HG02571 (cell line): ENCODE measurements around the gene APIP.

Experiments
- ATAC-seq: cut with Tn5 transposase; IDR thresholded peaks from one replicate; pipeline ENCODE4 v1.9.1; 2021; ENCODE audit warnings: mild to moderate bottlenecking, moderate library complexity; ENCODE audit not compliant: unreplicated experiment

The APIP gene, protein sequence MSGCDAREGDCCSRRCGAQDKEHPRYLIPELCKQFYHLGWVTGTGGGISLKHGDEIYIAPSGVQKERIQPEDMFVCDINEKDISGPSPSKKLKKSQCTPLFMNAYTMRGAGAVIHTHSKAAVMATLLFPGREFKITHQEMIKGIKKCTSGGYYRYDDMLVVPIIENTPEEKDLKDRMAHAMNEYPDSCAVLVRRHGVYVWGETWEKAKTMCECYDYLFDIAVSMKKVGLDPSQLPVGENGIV

DNA sequence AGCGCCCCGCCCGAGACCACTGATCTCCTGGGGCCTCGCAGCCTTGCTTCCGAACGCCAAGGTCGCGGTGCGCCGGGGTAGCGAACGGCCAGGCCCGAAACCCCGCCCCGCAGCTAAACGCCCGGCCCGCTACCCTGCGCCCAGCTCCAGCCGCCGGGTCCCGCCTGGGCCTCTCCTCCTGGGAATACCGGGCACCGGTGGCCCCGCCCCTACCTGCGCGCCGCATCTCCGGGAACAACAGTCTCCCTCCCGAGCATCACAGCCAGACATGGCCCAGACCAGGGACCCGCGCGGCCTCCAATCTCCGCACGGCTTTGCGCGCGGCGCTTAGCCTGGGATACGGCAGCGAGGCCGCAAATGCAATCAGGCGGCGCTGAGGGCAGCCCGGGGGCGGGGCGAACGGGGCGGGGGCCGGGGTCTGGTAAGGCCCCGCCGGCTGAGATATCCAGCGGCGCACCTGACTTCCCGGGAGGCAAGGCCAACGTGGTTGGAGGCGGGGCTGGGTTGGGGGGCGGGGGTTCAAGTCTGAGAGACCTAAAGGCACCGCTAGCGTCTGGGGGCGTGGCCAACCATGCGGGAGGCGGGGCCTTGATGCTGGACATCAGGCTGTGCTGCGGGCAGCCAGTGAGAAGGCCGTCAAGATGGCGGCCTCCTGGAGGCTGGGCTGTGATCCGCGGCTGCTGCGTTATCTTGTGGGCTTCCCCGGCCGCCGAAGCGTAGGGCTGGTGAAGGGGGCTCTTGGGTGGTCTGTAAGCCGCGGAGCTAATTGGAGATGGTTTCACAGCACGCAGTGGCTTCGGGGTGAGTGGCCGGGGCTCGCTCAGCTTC is at the start of gene APIP, which contains the start of gene PDHX:
Gene APIP (minus strand): TSS at position 365 of the 828 bp plus-strand sequence. CDS start 95 bp downstream, at position 270.
Gene PDHX (plus strand): TSS at position 604 of the 828 bp plus-strand sequence. CDS start 38 bp downstream, at position 642.
- ATAC-seq: peak; percentile 91

DNA sequence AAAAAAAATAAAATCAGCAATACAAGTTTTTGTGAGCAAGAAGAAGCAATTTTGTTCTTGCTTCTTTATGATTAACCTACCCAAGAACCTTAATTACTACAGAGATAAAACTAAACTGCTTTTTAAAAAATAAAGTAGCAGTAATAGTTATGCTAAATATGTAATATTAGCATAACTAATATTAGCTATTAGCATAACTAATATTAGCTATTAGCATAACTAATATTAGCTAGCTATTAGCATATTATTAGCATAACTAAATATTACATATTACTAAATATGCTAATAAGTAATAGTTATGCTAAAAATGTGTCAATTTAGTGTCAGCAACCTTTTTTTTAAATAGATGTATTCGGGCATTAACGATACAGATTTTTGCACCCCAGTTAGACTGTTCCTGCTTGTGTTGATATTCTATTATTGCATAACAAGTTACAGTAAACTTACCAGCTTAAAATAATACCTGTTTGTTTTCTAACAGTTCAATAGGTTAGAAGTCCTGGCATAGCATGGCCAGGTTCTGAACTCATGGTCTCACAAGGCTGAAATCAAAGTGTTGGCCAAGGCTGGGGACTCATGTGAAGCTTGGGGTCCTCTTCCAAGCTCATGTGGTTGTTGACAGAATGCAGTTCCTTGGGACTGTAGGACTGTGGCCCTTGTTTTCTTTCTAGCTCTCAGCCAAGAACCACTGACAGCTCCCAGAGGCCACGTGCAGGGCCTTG is 48.6 kb upstream of the APIP start:
- no peak for ATAC-seq

- ATAC-seq: no peak
Observed at GRCh38 chr11:34963351-34963750, 47.2 kb upstream of the APIP start.

DNA sequence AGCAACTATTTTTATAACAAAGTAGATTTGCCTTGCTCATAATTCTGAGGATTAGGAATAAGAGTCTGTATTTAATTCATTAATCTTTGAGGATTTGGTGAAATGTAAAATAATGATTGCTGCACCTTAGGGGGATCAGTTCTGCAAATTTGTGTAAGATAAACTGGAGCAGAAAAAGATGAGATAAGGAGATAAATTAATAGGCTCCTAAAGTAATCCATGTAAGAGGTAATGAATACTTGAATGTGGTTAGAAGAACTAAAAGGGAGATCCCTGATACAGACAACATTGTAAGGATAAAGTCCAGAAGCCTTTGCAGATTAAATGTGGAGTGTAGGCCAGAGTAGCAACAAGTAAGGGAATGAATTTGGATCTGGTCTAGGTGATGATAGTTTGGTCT is 45.9 kb upstream of the APIP start:
- ATAC-seq: no peak

DNA sequence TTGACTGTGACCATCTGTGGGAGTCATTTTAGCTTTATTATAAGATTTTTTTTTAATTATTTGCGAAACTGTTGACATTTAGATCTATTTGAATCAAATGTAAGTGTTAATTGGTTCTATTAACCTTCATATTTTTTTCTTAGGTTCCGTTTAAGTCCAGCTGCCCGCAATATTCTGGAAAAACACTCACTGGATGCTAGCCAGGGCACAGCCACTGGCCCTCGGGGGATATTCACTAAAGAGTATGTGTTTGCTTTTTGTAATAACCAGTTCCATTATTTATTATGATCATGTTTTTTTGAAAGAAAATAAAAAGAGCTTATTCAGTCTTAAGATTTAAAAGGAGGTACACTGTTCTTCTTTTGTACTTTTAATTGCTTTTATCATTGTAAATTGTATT is 44.1 kb upstream of the APIP start:
- ATAC-seq: no peak

GRCh38 chr11:34959770-34960169 is 43.6 kb upstream of the APIP start:
- ATAC-seq: no peak

DNA sequence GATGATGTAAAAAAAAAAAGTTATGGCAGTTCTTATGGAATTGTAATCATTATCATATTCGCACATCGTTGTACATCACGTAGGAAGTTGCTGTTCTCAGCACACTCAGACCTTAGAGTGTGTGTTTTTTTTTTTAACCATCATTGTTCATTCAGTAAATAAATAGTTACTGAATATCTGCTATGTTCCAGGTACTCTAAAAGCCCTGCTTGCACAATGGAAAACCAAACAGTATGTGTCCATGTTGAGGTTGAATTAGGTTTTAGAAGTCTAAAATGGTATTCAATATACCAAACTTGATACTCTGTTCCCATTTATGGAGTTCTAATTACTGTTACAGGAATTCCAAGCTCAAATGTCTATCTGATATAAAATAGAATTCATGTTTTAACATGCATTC is 41.4 kb upstream of the APIP start:
- ATAC-seq: no peak

GRCh38 chr11:34957206-34957605 is 41.0 kb upstream of the APIP start:
- ATAC-seq: no peak

- ATAC-seq: no peak
Observed at GRCh38 chr11:34953955-34954354, 37.8 kb upstream of the APIP start.

GRCh38 chr11:34948696-34949095 is 32.5 kb upstream of the APIP start:
- ATAC-seq: no peak

DNA sequence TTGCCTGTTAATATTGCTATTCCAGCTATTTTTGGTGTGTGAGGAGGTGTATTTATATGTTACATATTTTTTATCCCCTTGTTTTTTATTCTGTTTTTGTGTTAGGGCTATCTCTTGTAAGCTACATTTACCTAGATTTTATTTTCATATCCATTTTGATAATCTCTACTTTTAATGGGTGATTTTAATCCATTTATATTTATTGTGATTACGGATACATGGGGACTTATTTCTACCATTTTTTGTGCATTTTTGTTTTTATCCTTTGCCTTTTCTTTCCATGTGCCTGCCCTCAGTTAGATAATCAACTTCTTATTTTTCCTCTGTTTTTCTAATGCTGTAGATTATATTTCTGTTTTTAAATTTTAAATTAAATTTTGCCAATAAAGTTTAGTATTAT is 28.5 kb upstream of the APIP start:
- ATAC-seq: no peak

DNA sequence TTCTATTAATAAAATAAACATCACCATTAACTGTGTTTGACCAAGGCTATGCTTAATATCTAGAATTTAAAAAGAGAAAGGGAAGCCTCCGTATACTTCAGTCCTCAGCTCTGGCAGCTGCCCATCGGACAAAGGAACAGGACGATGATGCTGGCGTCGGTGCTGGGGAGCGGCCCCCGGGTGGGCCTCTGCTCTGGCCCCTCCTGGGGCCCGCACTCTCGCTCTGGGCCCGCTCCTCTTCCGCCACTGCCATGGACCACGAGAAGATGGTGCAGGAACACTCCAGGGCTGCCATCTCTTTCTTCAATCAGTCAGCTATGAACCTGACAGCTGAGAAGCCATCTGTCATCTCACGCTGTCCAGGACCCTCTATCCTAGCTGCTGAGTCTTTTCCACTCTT is 25.5 kb upstream of the APIP start:
- ATAC-seq: no peak

- ATAC-seq: no peak
Observed at GRCh38 chr11:34940026-34940677, 24.0 kb upstream of the APIP start.

GRCh38 chr11:34938611-34939010 is 22.4 kb upstream of the APIP start:
- no peak for ATAC-seq

DNA sequence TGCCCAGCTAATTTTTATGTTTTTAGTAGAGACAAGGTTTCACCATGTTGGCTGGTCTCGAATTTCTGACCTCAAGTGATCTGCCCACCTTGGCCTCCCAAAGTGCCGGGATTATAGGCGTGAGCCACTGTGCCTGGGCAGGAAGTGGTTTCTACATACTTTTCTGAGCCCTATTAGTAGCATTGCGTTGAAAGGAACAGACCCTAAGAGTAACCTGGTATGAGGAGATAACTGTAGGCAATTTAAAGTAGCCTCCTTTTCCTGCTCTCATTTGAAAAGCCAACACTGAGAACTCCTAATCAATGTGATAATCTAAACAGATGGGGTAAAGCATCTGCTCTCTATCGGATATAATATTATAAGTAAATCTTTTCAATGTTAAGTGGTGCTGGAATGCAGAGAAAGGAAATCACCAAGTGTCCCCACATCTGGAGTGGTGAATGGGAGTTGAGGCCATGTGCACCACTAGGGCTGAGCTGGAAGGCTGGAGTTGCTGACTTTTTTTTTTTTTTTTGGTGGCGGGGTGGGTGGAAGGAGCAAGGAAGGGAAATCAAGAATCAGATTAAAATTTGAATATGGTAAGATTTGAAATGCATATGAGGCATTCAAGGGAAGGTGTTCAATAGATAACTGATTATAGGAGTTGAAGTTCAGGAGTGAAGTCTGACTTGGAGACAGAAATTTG is 20.9 kb upstream of the APIP start:
- no peak for ATAC-seq

DNA sequence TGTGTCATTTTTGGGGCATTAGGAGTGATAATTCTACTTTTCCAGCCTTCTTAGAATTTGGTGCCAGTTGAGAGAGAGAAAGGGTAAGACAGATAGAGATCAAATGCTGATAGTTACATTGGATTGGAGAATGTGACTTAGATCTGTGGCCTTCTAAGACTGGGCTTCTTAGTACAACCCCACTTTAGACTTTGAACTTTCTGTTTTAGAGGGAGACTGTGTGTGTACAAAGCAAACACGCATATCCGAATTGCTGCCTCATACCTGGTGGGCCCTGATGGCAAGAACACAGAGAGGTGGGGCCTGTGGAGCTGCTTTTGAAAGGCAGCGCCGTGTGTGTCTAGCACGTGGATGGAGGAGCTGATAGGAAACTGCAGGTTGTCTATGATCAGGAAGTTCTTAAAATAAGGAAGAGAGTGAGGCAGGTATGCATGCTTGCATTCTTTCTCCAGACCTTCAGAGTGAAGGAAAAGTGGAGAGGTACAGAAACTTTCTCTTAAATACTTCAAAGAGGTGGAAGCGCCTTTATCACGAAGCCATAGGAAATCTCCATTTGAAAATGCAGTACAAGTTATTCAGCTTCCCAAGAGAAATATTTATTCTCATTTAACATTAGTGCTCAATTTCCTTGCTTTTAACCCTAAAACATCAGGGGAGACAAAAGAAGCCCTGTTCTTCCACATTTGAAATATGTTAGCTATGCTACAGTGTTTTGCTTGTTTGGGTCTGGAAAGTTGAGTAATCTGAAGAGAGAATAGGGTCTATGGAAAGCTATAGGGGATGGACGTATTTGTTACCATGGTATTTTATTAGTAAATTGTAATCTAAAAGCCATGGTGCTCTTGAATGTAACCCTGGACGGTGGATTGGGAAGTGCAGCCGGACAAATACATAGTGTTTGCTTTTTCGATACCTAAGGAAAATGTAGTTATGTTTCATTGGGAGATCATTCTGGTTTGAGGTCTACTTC is 13.9 kb upstream of the APIP start:
- no peak for ATAC-seq

GRCh38 chr11:34928960-34929680 is 12.9 kb upstream of the APIP start:
- ATAC-seq: no peak

- ATAC-seq: no peak
Observed at GRCh38 chr11:34928268-34928959, 12.2 kb upstream of the APIP start.
